H1 (cell line): ENCODE data around the gene DHX34. TPM values are rescaled to one million over a fixed set of nuclear protein-coding genes. Genes with fewer than 3 reads are reported as not detected.

Experiments
- CHD1 ChIP-seq: IDR thresholded peaks from 2 replicates; pipeline ENCODE4 v1.6.1; 2012; ENCODE audit warnings: low read depth, low read length, improper control_type of control experiment
- EZH2 ChIP-seq: fragments of 200-600 bp; sonication (generic); IDR thresholded peaks from 2 replicates; pipeline ENCODE4 v1.7.1; 2012; ENCODE audit warnings: low read depth, mild to moderate bottlenecking, moderate library complexity, low read length, inconsistent platforms; ENCODE audit not compliant: severe bottlenecking
- HDAC2 ChIP-seq, 2 experiments: fragments of 300-600 bp in 1 of 2; sonication (generic) in 1 of 2; IDR thresholded peaks; 2 replicates each; pipeline ENCODE4 v1.6.1; 2011 to 2012; ENCODE audit warnings: low read depth in 2 of 2, low read length in 2 of 2, mild to moderate bottlenecking in 2 of 2, moderate library complexity in 2 of 2, borderline replicate concordance in 1 of 2, inconsistent platforms in 1 of 2
- KDM4A ChIP-seq: IDR thresholded peaks from one replicate; pipeline ENCODE4 v1.7.1; 2012; ENCODE audit warnings: low read depth, mild to moderate bottlenecking, moderate library complexity, low read length, inconsistent platforms; ENCODE audit not compliant: severe bottlenecking
- MAX ChIP-seq: IDR thresholded peaks from 2 replicates; pipeline ENCODE4 v1.6.1; 2012; ENCODE audit warnings: inconsistent platforms
- SIX5 ChIP-seq: IDR thresholded peaks from 2 replicates; pipeline ENCODE4 v1.6.1; 2011; ENCODE audit warnings: mild to moderate bottlenecking, low read depth, low read length
- SUZ12 ChIP-seq: fragments of 200-600 bp; sonication (generic); IDR thresholded peaks from 2 replicates; pipeline ENCODE4 v1.6.1; 2012; ENCODE audit warnings: mild to moderate bottlenecking, inconsistent platforms, low read length, moderate library complexity, mixed read lengths
- TCF12 ChIP-seq: IDR thresholded peaks from 2 replicates; pipeline ENCODE4 v1.6.1; 2011; ENCODE audit warnings: low read depth, mild to moderate bottlenecking, low read length
- polyA plus RNA-seq, 7 experiments: library from polyadenylated mRNA; depleted of rRNA in 3 of 7; stranded (reverse) in 5 of 7; unstranded in 2 of 7; fragments of >200 nt in 5 of 7; fragments of 200-250 nt in 2 of 7; gene quantifications; 1 replicate in 5 of 7; 2 replicates in 1 of 7; 4 replicates in 1 of 7; pipeline versions ENCODE4 v1.2.1 to v1.2.3, GENCODE V29; 2011 to 2013; ENCODE audit warnings: missing spikeins in 2 of 7, mixed read lengths in 2 of 7
- total RNA-seq: library from RNA; stranded (reverse); fragmentation: NEBNext Ultra II Directional; extraction: Animal tissue kit (Norgen Biotek cat#: 25700); gene quantifications from 2 replicates; pipeline ENCODE4 v1.2.1, GENCODE V29; 2021

Gene DHX34
- total and polyA plus RNA-seq, 2 of the 8 experiments (the other 6 are each of a cell fraction or from before 2014, with no cell fraction given) = 17.5 to 24.3 TPM

GRCh38 chr19:47429140-47429793 lies 80.2 kb downstream of the DHX34 start (continued):
- TF ChIP-seq MAX (peak; percentile 28; the same call in 1 of the 2 replicates), EZH2 (peak; percentile 1), HDAC2 (IDR thresholded peaks at IDR 0.05; ENCODE audit: borderline replicate concordance in 1 of 2, low read depth in 2 of 2, low read length in 2 of 2) (no peak), TCF12 (no peak), KDM4A (no peak), SUZ12 (no peak), CHD1 (no peak), SIX5 (no peak)
